ENCODE results near the gene KLK6. TPM values are rescaled to one million over a fixed set of nuclear protein-coding genes. Genes with fewer than 3 reads are reported as not detected.

Gene KLK6
- total RNA-seq, 2 experiments from 2014 or later, result not detected

- Mint-ChIP-seq H3K4me1 (ENCODE audit: low read depth) (peaks cover 16% of the 10 kb centered on the region), H3K27ac (no peak overlapping the region), H3K9me3 (no peaks in the 10 kb centered on the region), H3K36me3 (ENCODE audit: low read depth) (no peaks in the 10 kb centered on the region), H3K4me3 (no peak overlapping the region), H3K27me3 (peaks cover 78% of the 10 kb centered on the region)
- Histone ChIP-seq H3K36me3 (ENCODE audit: insufficient read depth, low read length) (no peaks in the 10 kb centered on the region), H3K9me3 (ENCODE audit: control insufficient read depth in 1 of 2, insufficient read depth in 1 of 2, low read length in 2 of 2) (peaks cover 0 to 36% of the 10 kb centered on the region in 2 experiments), H3K4me1 (ENCODE audit: insufficient read depth, low read length) (peaks cover 27% of the 10 kb centered on the region), H3K27me3 (ENCODE audit: control insufficient read depth in 1 of 2, insufficient read depth in 2 of 2, low read length in 2 of 2) (peaks cover 37 to 41% of the 10 kb centered on the region in 2 experiments), H3K27ac (ENCODE audit: low read depth in 1 of 2, low read length in 2 of 2) (no peak overlapping the region), H3K4me3 (ENCODE audit: low read length) (no peak overlapping the region)
- ChIA-PET CTCF (no interaction called here), POLR2A (no interaction called here)
- TF ChIP-seq, protein P1, sequence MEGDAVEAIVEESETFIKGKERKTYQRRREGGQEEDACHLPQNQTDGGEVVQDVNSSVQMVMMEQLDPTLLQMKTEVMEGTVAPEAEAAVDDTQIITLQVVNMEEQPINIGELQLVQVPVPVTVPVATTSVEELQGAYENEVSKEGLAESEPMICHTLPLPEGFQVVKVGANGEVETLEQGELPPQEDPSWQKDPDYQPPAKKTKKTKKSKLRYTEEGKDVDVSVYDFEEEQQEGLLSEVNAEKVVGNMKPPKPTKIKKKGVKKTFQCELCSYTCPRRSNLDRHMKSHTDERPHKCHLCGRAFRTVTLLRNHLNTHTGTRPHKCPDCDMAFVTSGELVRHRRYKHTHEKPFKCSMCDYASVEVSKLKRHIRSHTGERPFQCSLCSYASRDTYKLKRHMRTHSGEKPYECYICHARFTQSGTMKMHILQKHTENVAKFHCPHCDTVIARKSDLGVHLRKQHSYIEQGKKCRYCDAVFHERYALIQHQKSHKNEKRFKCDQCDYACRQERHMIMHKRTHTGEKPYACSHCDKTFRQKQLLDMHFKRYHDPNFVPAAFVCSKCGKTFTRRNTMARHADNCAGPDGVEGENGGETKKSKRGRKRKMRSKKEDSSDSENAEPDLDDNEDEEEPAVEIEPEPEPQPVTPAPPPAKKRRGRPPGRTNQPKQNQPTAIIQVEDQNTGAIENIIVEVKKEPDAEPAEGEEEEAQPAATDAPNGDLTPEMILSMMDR (IDR thresholded peaks at IDR 0.05), result no peak
- DNase-seq (no peak), ATAC-seq (ENCODE audit: poor library complexity) (no peak)
- intact Hi-C loops (cut with DNase I, micrococcal nuclease), result no loop called here
Measured at GRCh38 chr19:51015691-51016267, 46.4 kb upstream of the KLK6 start.

DNA sequence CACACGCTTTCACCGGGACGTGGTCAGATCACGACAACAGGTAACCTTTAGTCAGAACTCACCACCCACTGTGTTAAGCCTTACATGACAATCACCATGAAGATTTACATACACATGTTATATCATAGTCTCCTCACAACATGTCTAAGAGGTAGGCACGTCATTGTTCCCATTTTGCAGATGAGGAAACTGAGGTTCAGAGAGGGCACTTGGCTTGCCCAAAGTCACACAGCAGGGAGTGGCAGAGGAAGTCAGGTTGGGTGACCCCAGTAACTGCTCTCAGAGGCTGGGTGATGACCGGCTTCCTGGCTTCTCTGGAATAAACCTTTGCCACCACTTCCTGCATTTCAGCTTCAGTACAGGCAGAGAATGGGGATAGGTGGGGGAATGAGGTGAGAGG is 44.9 kb upstream of the KLK6 start:
- no peak for DNase-seq
- intact Hi-C loops (cut with DNase I, micrococcal nuclease), result no loop called here
- peaks cover 83% of the 10 kb centered on the region for H3K27me3 Mint-ChIP-seq
- H3K9me3 Mint-ChIP-seq, result no peaks in the 10 kb centered on the region
- no peak overlapping the region for H3K27ac Mint-ChIP-seq
- no peak overlapping the region for H3K4me3 Mint-ChIP-seq
- Histone ChIP-seq H3K9me3 (ENCODE audit: control insufficient read depth in 1 of 2, insufficient read depth in 1 of 2, low read length in 2 of 2) (peaks cover 0 to 30% of the 10 kb centered on the region in 2 experiments), H3K36me3 (ENCODE audit: insufficient read depth, low read length) (no peaks in the 10 kb centered on the region), H3K27ac (ENCODE audit: low read depth in 1 of 2, low read length in 2 of 2) (no peak overlapping the region), H3K4me3 (ENCODE audit: low read length) (no peak overlapping the region), H3K4me1 (ENCODE audit: insufficient read depth, low read length) (peaks cover 21% of the 10 kb centered on the region), H3K27me3 (ENCODE audit: control insufficient read depth in 1 of 2, insufficient read depth in 2 of 2, low read length in 2 of 2) (peaks cover 32 to 39% of the 10 kb centered on the region in 2 experiments)
- ATAC-seq (ENCODE audit: poor library complexity), result no peak
- no peaks in the 10 kb centered on the region for H3K36me3 Mint-ChIP-seq (ENCODE audit: low read depth)
- peaks cover 15% of the 10 kb centered on the region for H3K4me1 Mint-ChIP-seq (ENCODE audit: low read depth)
- TF ChIP-seq, protein P1 (IDR thresholded peaks at IDR 0.05), result no peak
- CTCF ChIA-PET, result no interaction called here
- POLR2A ChIA-PET, result no interaction called here

DNA sequence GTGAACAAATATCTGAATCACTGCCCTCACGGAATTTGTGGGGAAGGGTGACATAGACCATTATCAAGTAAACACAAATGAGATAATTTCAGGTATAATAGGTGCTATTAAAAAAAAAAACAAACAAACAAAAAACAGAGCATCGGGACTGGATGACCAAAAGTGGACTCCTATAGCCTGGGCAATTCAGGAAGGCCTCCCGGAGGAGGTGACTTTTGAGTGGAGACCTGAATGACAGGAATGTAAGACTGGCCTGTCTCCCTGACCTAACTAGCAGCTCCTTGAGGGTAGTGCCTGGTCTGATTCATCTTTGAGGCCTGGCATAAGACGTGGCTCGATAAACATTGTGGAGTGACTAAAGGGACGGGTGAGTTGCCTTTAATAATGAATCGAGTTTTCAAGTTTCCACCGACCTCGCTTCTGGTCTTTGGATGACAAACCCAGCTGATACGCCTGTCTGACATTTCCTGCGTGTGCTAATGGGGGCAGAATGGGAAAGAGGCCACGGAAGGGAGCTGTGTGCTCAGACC is 43.3 kb upstream of the KLK6 start:
- TF ChIP-seq, protein P1 (IDR thresholded peaks at IDR 0.05), result no peak
- DNase-seq (no peak), ATAC-seq (ENCODE audit: poor library complexity) (no peak)
- Histone ChIP-seq H3K9me3 (ENCODE audit: control insufficient read depth in 1 of 2, insufficient read depth in 1 of 2, low read length in 2 of 2) (peaks cover 0 to 18% of the 10 kb centered on the region in 2 experiments), H3K27me3 (ENCODE audit: control insufficient read depth in 1 of 2, insufficient read depth in 2 of 2, low read length in 2 of 2) (peaks cover 23 to 39% of the 10 kb centered on the region in 2 experiments), H3K4me1 (ENCODE audit: insufficient read depth, low read length) (peaks cover 12% of the 10 kb centered on the region), H3K27ac (ENCODE audit: low read depth in 1 of 2, low read length in 2 of 2) (no peak overlapping the region), H3K36me3 (ENCODE audit: insufficient read depth, low read length) (no peaks in the 10 kb centered on the region), H3K4me3 (ENCODE audit: low read length) (no peak overlapping the region)
- H3K27ac Mint-ChIP-seq, result no peak overlapping the region
- POLR2A ChIA-PET, result no interaction called here
- H3K4me1 Mint-ChIP-seq (ENCODE audit: low read depth), result peaks cover 8% of the 10 kb centered on the region
- H3K4me3 Mint-ChIP-seq, result no peak overlapping the region
- intact Hi-C loops (cut with DNase I, micrococcal nuclease), result no loop called here
- CTCF ChIA-PET, result no interaction called here
- peaks cover 77% of the 10 kb centered on the region for H3K27me3 Mint-ChIP-seq
- no peaks in the 10 kb centered on the region for H3K9me3 Mint-ChIP-seq
- no peaks in the 10 kb centered on the region for H3K36me3 Mint-ChIP-seq (ENCODE audit: low read depth)

Measured in CD4-positive, alpha-beta T cell (primary cell).